SK-N-SH treated with all-trans-retinoic acid at 6 μM for 48 hours (cell line): Measurements from ENCODE around the gene IFNAR2.
"Not testable (repeated sequence)": the region's sequence is repeated elsewhere in the genome, so short reads cannot be mapped to it uniquely, and the experiment has no call there.

ENCODE experiments used
- ATAC-seq: fragments of 200-7000 bp; cut with Tn5 transposase; 3 replicates; pipeline ENCODE4 v1.9.1; 2020; ENCODE audit warnings: mild to moderate bottlenecking, moderate library complexity
- ARNTL ChIP-seq: fragments of 450-650 bp; formaldehyde crosslinking; IDR thresholded peaks from 2 replicates; pipeline ENCODE4 v1.5.0; 2020; ENCODE audit warnings: low read depth, mild to moderate bottlenecking, moderate library complexity, borderline replicate concordance
- BACH2 ChIP-seq: fragments of 250-450 bp; sonication (Bioruptor Pico); IDR thresholded peaks from 2 replicates; pipeline ENCODE4 v1.9.0; 2021; ENCODE audit warnings: mild to moderate bottlenecking, borderline replicate concordance
- CSDC2 ChIP-seq: fragments of 250-450 bp; sonication (Bioruptor Pico); IDR thresholded peaks from 2 replicates; pipeline ENCODE4 v1.5.0; 2020; ENCODE audit warnings: mild to moderate bottlenecking, moderate library complexity
- ESRRG ChIP-seq: fragments of 250-450 bp; sonication (Bioruptor Pico); IDR thresholded peaks from 2 replicates; pipeline ENCODE4 v1.6.1; 2021; ENCODE audit warnings: mild to moderate bottlenecking
- GLIS3 ChIP-seq: fragments of 250-450 bp; sonication (Bioruptor Pico); IDR thresholded peaks from 2 replicates; pipeline ENCODE4 v1.5.0; 2020; ENCODE audit warnings: mild to moderate bottlenecking, moderate library complexity
- ISL1 ChIP-seq: fragments of 250-450 bp; sonication (Bioruptor Pico); IDR thresholded peaks from 2 replicates; pipeline ENCODE4 v2.1.2; 2022; ENCODE audit warnings: mild to moderate bottlenecking, moderate library complexity
- OSR1 ChIP-seq: fragments of 250-450 bp; sonication (Bioruptor Pico); IDR thresholded peaks from 2 replicates; pipeline ENCODE4 v1.8.0; 2022; ENCODE audit warnings: moderate library complexity, mild to moderate bottlenecking, inconsistent platforms
- PPARA ChIP-seq: fragments of 250-450 bp; sonication (Bioruptor Pico); IDR thresholded peaks from 2 replicates; pipeline ENCODE4 v1.5.0; 2020; ENCODE audit warnings: mild to moderate bottlenecking, borderline replicate concordance
- RARB ChIP-seq: fragments of 250-450 bp; sonication (Bioruptor Pico); IDR thresholded peaks from 2 replicates; pipeline ENCODE4 v1.8.0; 2021; ENCODE audit warnings: mild to moderate bottlenecking, moderate library complexity
- TCF4 ChIP-seq: fragments of 250-450 bp; sonication (Bioruptor Pico); IDR thresholded peaks from 2 replicates; pipeline ENCODE4 v1.8.0; 2021; ENCODE audit warnings: mild to moderate bottlenecking, moderate library complexity, borderline replicate concordance
- ZC3H10 ChIP-seq: fragments of 250-450 bp; sonication (Bioruptor Pico); IDR thresholded peaks from 2 replicates; pipeline ENCODE4 v1.5.1; 2021; ENCODE audit warnings: mild to moderate bottlenecking, moderate library complexity
- ZFP30 ChIP-seq: fragments of 450-650 bp; formaldehyde crosslinking; IDR thresholded peaks from 2 replicates; pipeline ENCODE4 v1.5.0; 2022; ENCODE audit warnings: mild to moderate bottlenecking, moderate library complexity
- ZNF565 ChIP-seq: fragments of 450-650 bp; formaldehyde crosslinking; conservative IDR thresholded peaks from 2 replicates; pipeline ENCODE4 v1.5.0; 2020; ENCODE audit warnings: low read depth, mild to moderate bottlenecking, moderate library complexity
- ZNF70 ChIP-seq: fragments of 450-650 bp; formaldehyde crosslinking; IDR thresholded peaks from 2 replicates; pipeline ENCODE4 v1.5.0; 2020; ENCODE audit warnings: mild to moderate bottlenecking, moderate library complexity
- ZNF8 ChIP-seq: fragments of 450-650 bp; formaldehyde crosslinking; IDR thresholded peaks from 2 replicates; pipeline ENCODE4 v1.5.0; 2020; ENCODE audit warnings: mild to moderate bottlenecking, moderate library complexity
- TF ChIP-seq, protein P1 (sequence below): fragments of 250-450 bp; sonication (Bioruptor Pico); IDR thresholded peaks from 2 replicates; pipeline ENCODE4 v1.5.1; 2021; ENCODE audit warnings: mild to moderate bottlenecking, moderate library complexity
- TF ChIP-seq, protein P2 (sequence below): fragments of 250-450 bp; sonication (Bioruptor Pico); IDR thresholded peaks from 2 replicates; pipeline ENCODE4 v1.5.0; 2020; ENCODE audit warnings: mild to moderate bottlenecking, moderate library complexity
- TF ChIP-seq, protein P3 (sequence below): fragments of 250-450 bp; sonication (Bioruptor Pico); IDR thresholded peaks from 2 replicates; pipeline ENCODE4 v1.8.0; 2020; ENCODE audit warnings: mild to moderate bottlenecking, moderate library complexity, borderline replicate concordance
- TF ChIP-seq, protein P4 (sequence below): fragments of 250-450 bp; sonication (Bioruptor Pico); IDR thresholded peaks from 2 replicates; pipeline ENCODE4 v1.5.1; 2020; ENCODE audit warnings: low read depth, mild to moderate bottlenecking, moderate library complexity
- TF ChIP-seq, protein P5 (sequence below): fragments of 250-450 bp; sonication (Bioruptor Pico); IDR thresholded peaks from 2 replicates; pipeline ENCODE4 v1.8.0; 2021; ENCODE audit warnings: low read depth, mild to moderate bottlenecking, moderate library complexity, borderline replicate concordance

The IFNAR2 gene

DNA sequence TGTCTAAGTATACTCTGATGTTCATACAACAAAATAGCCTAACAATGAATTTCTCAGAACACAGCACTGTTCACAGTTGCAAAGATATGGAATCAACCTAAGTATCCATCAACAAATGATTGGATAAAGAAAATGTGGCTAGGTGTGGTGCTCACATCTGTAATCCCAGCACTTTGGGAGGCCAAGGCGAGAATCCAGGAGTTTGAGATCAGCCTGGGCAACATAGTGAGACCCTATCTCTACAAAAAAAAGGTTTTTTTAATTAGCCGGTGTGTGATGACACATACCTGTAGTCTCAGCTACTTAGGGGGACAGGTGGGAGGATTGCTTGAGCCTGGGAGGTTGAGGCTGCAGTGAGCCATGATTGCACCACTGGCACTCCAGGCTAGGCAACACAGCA, 10.7 kb downstream of the IFNAR2 start:
- no peak for ATAC-seq
- TF ChIP-seq ESRRG (CRISPR knock-in tag) (no peak), ISL1 (CRISPR knock-in tag) (no peak), ZC3H10 (no peak), RARB (CRISPR knock-in tag) (no peak), GLIS3 (CRISPR knock-in tag) (no peak), TCF4 (CRISPR knock-in tag) (no peak), ZNF70 (CRISPR knock-in tag) (no peak), PPARA (CRISPR knock-in tag) (no peak), ARNTL (CRISPR knock-in tag) (no peak), BACH2 (no peak), ZNF8 (CRISPR knock-in tag) (no peak), CSDC2 (CRISPR knock-in tag) (no peak), OSR1 (CRISPR knock-in tag) (no peak)
- TF ChIP-seq, protein P1, sequence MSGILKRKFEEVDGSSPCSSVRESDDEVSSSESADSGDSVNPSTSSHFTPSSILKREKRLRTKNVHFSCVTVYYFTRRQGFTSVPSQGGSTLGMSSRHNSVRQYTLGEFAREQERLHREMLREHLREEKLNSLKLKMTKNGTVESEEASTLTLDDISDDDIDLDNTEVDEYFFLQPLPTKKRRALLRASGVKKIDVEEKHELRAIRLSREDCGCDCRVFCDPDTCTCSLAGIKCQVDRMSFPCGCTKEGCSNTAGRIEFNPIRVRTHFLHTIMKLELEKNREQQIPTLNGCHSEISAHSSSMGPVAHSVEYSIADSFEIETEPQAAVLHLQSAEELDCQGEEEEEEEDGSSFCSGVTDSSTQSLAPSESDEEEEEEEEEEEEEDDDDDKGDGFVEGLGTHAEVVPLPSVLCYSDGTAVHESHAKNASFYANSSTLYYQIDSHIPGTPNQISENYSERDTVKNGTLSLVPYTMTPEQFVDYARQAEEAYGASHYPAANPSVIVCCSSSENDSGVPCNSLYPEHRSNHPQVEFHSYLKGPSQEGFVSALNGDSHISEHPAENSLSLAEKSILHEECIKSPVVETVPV (CRISPR knock-in tag), result no peak
- TF ChIP-seq, protein P2, sequence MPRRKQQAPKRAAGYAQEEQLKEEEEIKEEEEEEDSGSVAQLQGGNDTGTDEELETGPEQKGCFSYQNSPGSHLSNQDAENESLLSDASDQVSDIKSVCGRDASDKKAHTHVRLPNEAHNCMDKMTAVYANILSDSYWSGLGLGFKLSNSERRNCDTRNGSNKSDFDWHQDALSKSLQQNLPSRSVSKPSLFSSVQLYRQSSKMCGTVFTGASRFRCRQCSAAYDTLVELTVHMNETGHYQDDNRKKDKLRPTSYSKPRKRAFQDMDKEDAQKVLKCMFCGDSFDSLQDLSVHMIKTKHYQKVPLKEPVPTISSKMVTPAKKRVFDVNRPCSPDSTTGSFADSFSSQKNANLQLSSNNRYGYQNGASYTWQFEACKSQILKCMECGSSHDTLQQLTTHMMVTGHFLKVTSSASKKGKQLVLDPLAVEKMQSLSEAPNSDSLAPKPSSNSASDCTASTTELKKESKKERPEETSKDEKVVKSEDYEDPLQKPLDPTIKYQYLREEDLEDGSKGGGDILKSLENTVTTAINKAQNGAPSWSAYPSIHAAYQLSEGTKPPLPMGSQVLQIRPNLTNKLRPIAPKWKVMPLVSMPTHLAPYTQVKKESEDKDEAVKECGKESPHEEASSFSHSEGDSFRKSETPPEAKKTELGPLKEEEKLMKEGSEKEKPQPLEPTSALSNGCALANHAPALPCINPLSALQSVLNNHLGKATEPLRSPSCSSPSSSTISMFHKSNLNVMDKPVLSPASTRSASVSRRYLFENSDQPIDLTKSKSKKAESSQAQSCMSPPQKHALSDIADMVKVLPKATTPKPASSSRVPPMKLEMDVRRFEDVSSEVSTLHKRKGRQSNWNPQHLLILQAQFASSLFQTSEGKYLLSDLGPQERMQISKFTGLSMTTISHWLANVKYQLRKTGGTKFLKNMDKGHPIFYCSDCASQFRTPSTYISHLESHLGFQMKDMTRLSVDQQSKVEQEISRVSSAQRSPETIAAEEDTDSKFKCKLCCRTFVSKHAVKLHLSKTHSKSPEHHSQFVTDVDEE (CRISPR knock-in tag), result no peak
- TF ChIP-seq, protein P3, sequence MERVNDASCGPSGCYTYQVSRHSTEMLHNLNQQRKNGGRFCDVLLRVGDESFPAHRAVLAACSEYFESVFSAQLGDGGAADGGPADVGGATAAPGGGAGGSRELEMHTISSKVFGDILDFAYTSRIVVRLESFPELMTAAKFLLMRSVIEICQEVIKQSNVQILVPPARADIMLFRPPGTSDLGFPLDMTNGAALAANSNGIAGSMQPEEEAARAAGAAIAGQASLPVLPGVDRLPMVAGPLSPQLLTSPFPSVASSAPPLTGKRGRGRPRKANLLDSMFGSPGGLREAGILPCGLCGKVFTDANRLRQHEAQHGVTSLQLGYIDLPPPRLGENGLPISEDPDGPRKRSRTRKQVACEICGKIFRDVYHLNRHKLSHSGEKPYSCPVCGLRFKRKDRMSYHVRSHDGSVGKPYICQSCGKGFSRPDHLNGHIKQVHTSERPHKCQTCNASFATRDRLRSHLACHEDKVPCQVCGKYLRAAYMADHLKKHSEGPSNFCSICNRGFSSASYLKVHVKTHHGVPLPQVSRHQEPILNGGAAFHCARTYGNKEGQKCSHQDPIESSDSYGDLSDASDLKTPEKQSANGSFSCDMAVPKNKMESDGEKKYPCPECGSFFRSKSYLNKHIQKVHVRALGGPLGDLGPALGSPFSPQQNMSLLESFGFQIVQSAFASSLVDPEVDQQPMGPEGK, result no peak
- TF ChIP-seq, protein P4, sequence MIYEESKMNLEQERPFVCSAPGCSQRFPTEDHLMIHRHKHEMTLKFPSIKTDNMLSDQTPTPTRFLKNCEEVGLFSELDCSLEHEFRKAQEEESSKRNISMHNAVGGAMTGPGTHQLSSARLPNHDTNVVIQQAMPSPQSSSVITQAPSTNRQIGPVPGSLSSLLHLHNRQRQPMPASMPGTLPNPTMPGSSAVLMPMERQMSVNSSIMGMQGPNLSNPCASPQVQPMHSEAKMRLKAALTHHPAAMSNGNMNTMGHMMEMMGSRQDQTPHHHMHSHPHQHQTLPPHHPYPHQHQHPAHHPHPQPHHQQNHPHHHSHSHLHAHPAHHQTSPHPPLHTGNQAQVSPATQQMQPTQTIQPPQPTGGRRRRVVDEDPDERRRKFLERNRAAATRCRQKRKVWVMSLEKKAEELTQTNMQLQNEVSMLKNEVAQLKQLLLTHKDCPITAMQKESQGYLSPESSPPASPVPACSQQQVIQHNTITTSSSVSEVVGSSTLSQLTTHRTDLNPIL (CRISPR knock-in tag), result no peak
- TF ChIP-seq, protein P5, sequence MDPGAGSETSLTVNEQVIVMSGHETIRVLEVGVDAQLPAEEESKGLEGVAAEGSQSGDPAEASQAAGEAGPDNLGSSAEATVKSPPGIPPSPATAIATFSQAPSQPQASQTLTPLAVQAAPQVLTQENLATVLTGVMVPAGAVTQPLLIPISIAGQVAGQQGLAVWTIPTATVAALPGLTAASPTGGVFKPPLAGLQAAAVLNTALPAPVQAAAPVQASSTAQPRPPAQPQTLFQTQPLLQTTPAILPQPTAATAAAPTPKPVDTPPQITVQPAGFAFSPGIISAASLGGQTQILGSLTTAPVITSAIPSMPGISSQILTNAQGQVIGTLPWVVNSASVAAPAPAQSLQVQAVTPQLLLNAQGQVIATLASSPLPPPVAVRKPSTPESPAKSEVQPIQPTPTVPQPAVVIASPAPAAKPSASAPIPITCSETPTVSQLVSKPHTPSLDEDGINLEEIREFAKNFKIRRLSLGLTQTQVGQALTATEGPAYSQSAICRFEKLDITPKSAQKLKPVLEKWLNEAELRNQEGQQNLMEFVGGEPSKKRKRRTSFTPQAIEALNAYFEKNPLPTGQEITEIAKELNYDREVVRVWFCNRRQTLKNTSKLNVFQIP (CRISPR knock-in tag), result no peak

DNA sequence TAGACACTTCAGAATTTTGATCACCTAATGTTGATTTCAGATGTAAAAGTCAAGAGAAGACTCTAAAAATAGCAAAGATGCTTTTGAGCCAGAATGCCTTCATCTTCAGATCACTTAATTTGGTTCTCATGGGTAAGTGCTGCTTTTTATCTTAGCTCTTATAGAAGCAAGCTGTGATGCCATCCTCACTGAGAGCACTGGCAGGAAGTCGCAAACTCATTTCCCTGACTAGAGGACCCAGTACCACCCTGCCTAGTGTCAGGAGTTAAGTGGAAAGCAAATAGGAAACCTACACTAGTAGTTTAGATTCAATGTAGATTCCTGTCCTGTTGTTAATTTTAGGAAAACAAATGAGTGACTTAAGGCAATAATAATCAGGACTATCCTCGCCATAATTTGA, 12.1 kb downstream of the IFNAR2 start:
- TF ChIP-seq ZFP30 (CRISPR knock-in tag) (no peak), TCF4 (CRISPR knock-in tag) (no peak), CSDC2 (CRISPR knock-in tag) (no peak), ZNF565 (no peak), ZNF70 (CRISPR knock-in tag) (no peak), PPARA (CRISPR knock-in tag) (no peak), OSR1 (CRISPR knock-in tag) (no peak), ZC3H10 (no peak)
- TF ChIP-seq, protein P3, result no peak
- TF ChIP-seq, protein P5 (CRISPR knock-in tag), result no peak
- TF ChIP-seq, protein P4 (CRISPR knock-in tag), result no peak
- TF ChIP-seq, protein P2 (CRISPR knock-in tag), result no peak
- no peak for ATAC-seq

DNA sequence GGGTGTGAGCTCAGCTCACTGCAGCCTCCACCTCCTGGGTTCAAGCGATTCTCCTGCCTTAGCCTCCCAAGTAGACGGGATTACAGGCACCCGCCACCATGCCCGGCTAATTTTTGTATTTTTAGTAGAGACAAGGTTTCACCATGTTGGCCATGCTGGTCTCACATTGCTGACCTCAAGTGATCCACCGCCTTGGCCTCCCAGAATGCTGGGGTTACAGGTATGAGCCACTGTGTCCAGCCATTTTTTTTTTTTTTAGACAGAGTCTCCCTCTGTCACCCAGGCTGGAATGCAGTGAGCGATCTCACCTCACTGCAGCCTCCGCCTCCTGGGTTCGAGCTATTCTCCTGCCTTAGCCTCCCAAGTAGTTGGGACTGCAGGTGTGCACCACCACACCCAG, 13.1 kb downstream of the IFNAR2 start:
- not testable (repeated sequence) for ATAC-seq
